Measurements from ENCODE around the gene DSP. TPM values are rescaled to one million over a fixed set of nuclear protein-coding genes. Genes with fewer than 3 reads are reported as not detected.

Gene DSP
- total RNA-seq, 3 donors from 2014 or later: 2.1 to 165 (median 95.4) TPM

DNA sequence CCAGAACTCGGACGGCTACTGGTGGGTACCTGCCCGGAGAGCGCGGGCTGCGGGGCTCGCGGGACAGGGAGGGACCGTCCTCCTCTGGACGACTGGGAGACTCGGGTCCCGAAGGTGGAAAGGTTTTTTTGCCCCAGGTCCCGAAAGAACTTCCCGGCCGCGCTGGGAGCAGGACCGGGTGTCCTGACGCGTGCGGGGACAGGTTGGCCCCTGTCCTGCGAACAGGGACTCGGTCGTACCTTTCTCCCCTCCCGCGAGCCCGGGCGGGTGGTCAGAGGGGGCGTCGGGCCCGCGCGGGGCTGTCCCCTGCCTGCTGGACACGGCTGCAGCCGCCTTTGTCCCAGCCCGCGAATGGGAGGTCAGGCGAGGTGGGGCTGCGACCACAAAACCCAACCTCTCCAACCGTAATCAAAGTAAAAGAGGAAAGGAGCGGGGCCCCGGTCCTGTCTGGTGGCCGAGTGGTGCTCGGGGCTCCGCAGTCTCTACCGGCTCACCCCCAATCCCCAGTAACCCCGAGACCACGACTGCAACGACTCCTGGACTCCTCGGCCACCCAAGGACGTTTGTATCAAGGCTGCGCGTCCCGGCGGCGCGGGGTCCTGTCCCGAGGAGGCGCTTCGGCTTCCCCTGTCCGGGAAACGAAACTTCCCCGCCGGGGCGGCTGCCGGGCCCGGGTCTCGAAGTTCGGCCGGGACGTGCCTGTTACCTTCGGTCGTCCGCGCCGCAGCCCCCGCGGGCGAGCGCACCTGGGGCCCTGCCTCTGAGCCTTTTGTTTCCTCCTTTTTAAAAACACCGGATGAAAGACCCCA lies 798 bp downstream of the DSP start:
- Histone ChIP-seq H3K4me1 (no peaks in the 10 kb centered on the region), H3K9me3 (no peaks in the 10 kb centered on the region), H3K36me3 (no peaks in the 10 kb centered on the region), H3K4me3 (peak overlapping the region; percentile 56 to 90 (median 79)), H3K27ac (peak overlapping the region; percentile 96), H3K27me3 (peaks cover 0 to 4% of the 10 kb centered on the region in 2 donors)
- TF ChIP-seq CTCF (IDR thresholded peaks at IDR 0.05) (no peak), POLR2AphosphoS5 (IDR thresholded peaks at IDR 0.05) (no peak), POLR2A (IDR thresholded peaks at IDR 0.05) (no peak)
- no peak for DNase-seq (ENCODE audit: low spot score in 2 of 2)
- intact Hi-C loops (cut with DNase I; ENCODE audit: low total_unique reads): no loop called here

- intact Hi-C loops (cut with DNase I; ENCODE audit: low total_unique reads): no loop called here
- Histone ChIP-seq H3K4me1 (no peaks in the 10 kb centered on the region), H3K4me3 (peak overlapping the region; percentile 56 to 90 (median 79)), H3K27ac (peak overlapping the region; percentile 96), H3K9me3 (no peaks in the 10 kb centered on the region), H3K27me3 (peaks cover 0 to 4% of the 10 kb centered on the region in 2 donors), H3K36me3 (no peaks in the 10 kb centered on the region)
- DNase-seq (ENCODE audit: low spot score in 2 of 2): peak; percentile 77 to 84
- no peak for TF ChIP-seq POLR2A (IDR thresholded peaks at IDR 0.05)
- peak in 2 of 3 donors; percentile 20 to 43 for TF ChIP-seq POLR2AphosphoS5 (IDR thresholded peaks at IDR 0.05)
Observed at GRCh38 chr6:7542874-7543624, 1.6 kb downstream of the DSP start.

DNA sequence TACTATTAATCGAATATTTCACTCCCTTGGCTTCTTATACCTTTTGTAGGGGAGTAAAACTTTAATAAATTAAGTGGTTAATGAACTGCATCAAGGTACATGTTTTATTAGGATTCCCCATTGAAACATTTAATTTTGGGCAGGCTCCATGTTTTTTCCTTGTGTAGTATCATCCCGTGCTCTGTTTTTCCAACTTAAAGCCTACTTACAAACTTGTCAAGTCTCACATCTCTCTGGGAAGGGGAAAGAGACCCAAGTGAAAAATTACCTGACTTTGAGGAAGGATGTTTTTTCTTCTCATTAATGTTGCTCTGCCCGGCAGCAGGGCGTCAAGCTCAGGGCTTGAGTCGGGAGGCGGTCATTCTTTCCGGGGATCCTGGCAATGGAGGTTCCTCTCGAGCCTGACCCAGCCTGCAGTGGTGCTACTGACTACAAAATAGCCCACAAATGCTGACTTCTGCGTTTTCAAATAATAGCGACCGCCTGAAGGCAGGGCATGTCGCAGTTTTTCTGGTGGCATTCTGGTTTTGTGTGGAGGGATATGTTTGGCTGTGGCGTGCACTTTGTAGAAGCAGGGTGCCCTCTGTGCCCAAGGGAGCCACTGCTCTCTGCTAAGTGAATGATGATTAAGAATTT lies 2.4 kb downstream of the DSP start:
- Histone ChIP-seq H3K4me3 (peak overlapping the region in 2 of 3 donors; percentile 79 to 90), H3K36me3 (no peaks in the 10 kb centered on the region), H3K9me3 (no peaks in the 10 kb centered on the region), H3K27me3 (peaks cover 0 to 4% of the 10 kb centered on the region in 2 donors), H3K27ac (peak overlapping the region; percentile 42 to 96), H3K4me1 (no peaks in the 10 kb centered on the region)
- DNase-seq (ENCODE audit: low spot score in 2 of 2): no peak
- TF ChIP-seq POLR2AphosphoS5 (IDR thresholded peaks at IDR 0.05): no peak
- no peak for TF ChIP-seq POLR2A (IDR thresholded peaks at IDR 0.05)
- TF ChIP-seq CTCF (IDR thresholded peaks at IDR 0.05): no peak
- intact Hi-C loops (cut with DNase I; ENCODE audit: low total_unique reads): no loop called here

GRCh38 chr6:7544597-7544996 lies 3.1 kb downstream of the DSP start:
- H3K27me3 ChIP-seq: no peaks in the 10 kb centered on the region
- no peaks in the 10 kb centered on the region for H3K4me1 ChIP-seq
- H3K4me3 ChIP-seq: peak overlapping the region in 2 of 3 donors; percentile 79 to 90
- DNase-seq (ENCODE audit: low spot score in 2 of 2): no peak
- TF ChIP-seq CTCF (IDR thresholded peaks at IDR 0.05) (no peak), POLR2A (IDR thresholded peaks at IDR 0.05) (no peak), POLR2AphosphoS5 (IDR thresholded peaks at IDR 0.05) (no peak)
- peak overlapping the region in 1 of 2 donors; percentile 96 for H3K27ac ChIP-seq
- intact Hi-C loops (cut with DNase I; ENCODE audit: low total_unique reads): no loop called here
- no peaks in the 10 kb centered on the region for H3K9me3 ChIP-seq
- no peaks in the 10 kb centered on the region for H3K36me3 ChIP-seq

DNA sequence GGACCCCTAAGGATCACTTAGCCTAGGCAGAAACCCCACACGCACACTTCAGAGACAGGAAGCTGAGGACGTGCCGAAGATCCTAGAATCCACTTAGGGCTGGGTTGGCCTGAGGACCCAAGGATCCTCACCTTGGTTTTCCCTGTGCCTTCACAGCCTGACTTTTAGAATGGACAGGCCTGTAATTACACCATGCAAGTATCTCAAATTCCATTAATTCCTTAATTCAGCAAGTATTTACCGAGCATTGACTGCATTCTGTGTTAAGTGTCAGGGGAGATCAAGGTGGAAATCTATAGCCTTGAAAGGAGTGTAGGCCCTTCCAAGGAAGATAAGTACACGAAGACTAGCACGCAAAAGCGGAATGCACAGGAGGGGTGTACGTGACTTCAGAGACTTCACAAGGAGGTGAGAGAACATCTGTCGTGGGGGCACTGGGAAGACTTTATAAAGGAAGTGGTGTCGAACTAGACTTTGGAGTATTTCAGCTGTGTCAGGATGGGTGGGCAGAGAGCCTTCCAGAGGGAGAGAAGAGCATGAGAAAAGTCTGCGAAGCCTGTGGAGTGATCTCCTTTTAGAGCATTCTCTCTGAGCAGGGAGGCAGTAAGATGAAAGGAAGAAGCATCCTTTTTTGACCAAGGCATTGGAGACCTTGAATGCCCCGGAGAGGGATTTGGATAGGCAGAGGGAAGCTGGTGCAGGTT lies 4.0 kb downstream of the DSP start:
- no peaks in the 10 kb centered on the region for H3K36me3 ChIP-seq
- intact Hi-C loops (cut with DNase I; ENCODE audit: low total_unique reads): no loop called here
- no peak for DNase-seq (ENCODE audit: low spot score in 2 of 2)
- H3K4me3 ChIP-seq: peak overlapping the region in 2 of 3 donors; percentile 1 to 13
- H3K27ac ChIP-seq: peak overlapping the region; percentile 61 to 96
- no peaks in the 10 kb centered on the region for H3K4me1 ChIP-seq
- TF ChIP-seq CTCF (IDR thresholded peaks at IDR 0.05): no peak
- no peak for TF ChIP-seq POLR2A (IDR thresholded peaks at IDR 0.05)
- TF ChIP-seq POLR2AphosphoS5 (IDR thresholded peaks at IDR 0.05): no peak
- H3K27me3 ChIP-seq: no peaks in the 10 kb centered on the region
- no peaks in the 10 kb centered on the region for H3K9me3 ChIP-seq
